BLaER1 (cell line): ENCODE measurements around the gene CDH13.

Experiments
- H3K27ac ChIP-seq: shearing (Covaris generic); formaldehyde crosslinking; 2 replicates; pipeline ENCODE4 v1.8.1; 2022
- H3K27me3 ChIP-seq: shearing (Covaris generic); formaldehyde crosslinking; 2 replicates; pipeline ENCODE4 v1.8.1; 2022
- H3K36me3 ChIP-seq: shearing (Covaris generic); formaldehyde crosslinking; 2 replicates; pipeline ENCODE4 v1.8.1; 2022
- H3K4me1 ChIP-seq: shearing (Covaris generic); formaldehyde crosslinking; 2 replicates; pipeline ENCODE4 v1.8.1; 2022
- H3K4me2 ChIP-seq: shearing (Covaris generic); formaldehyde crosslinking; 2 replicates; pipeline ENCODE4 v1.8.1; 2022
- H3K4me3 ChIP-seq: shearing (Covaris generic); formaldehyde crosslinking; 2 replicates; pipeline ENCODE4 v1.8.1; 2022
- H3K9ac ChIP-seq: shearing (Covaris generic); formaldehyde crosslinking; 2 replicates; pipeline ENCODE4 v1.8.1; 2022
- H3K9me3 ChIP-seq: shearing (Covaris generic); formaldehyde crosslinking; 2 replicates; pipeline ENCODE4 v1.8.1; 2022
- H4K20me1 ChIP-seq: shearing (Covaris generic); formaldehyde crosslinking; 2 replicates; pipeline ENCODE4 v1.8.1; 2022
- Cebpa-rat ChIP-seq: shearing (Covaris generic); IDR thresholded peaks from 2 replicates; pipeline ENCODE4 v1.8.1; 2022

CDH13 gene

GRCh38 chr16:83831456-83831987 lies 1204.8 kb downstream of the CDH13 start:
- TF ChIP-seq Cebpa-rat: no peak
- H3K9ac ChIP-seq: no peak overlapping the region
- H3K27me3 ChIP-seq: no peaks in the 10 kb centered on the region
- H4K20me1 ChIP-seq: no peaks in the 10 kb centered on the region
- H3K27ac ChIP-seq: no peak overlapping the region
- H3K36me3 ChIP-seq: no peaks in the 10 kb centered on the region
- no peak overlapping the region for H3K4me2 ChIP-seq
- peaks cover 15% of the 10 kb centered on the region for H3K9me3 ChIP-seq
- H3K4me3 ChIP-seq: no peak overlapping the region
- peaks cover 24% of the 10 kb centered on the region for H3K4me1 ChIP-seq

- Histone ChIP-seq H3K27ac (no peak overlapping the region), H3K27me3 (no peaks in the 10 kb centered on the region), H3K36me3 (no peaks in the 10 kb centered on the region), H3K9ac (no peak overlapping the region), H3K4me1 (peaks cover 26% of the 10 kb centered on the region), H3K4me2 (no peak overlapping the region; the same call in 1 of the 2 replicates), H3K4me3 (no peak overlapping the region), H3K9me3 (peaks cover 15% of the 10 kb centered on the region), H4K20me1 (no peaks in the 10 kb centered on the region)
- TF ChIP-seq Cebpa-rat: no peak
Measured at GRCh38 chr16:83833921-83834320, 1207.2 kb downstream of the CDH13 start.

GRCh38 chr16:83835586-83836566 lies 1209.1 kb downstream of the CDH13 start:
- no peak for TF ChIP-seq Cebpa-rat
- Histone ChIP-seq H3K9me3 (peaks cover 15% of the 10 kb centered on the region), H3K27me3 (no peaks in the 10 kb centered on the region), H4K20me1 (no peaks in the 10 kb centered on the region), H3K36me3 (no peaks in the 10 kb centered on the region), H3K4me3 (no peak overlapping the region), H3K9ac (no peak overlapping the region; the same call in 1 of the 2 replicates), H3K27ac (peak overlapping the region; percentile 61; the same call in 1 of the 2 replicates), H3K4me2 (peak overlapping the region; percentile 73), H3K4me1 (peaks cover 26% of the 10 kb centered on the region)

- H3K4me2 ChIP-seq: no peak overlapping the region
- no peak overlapping the region for H3K4me3 ChIP-seq
- H4K20me1 ChIP-seq: no peaks in the 10 kb centered on the region
- H3K27me3 ChIP-seq: no peaks in the 10 kb centered on the region
- peaks cover 11% of the 10 kb centered on the region for H3K9me3 ChIP-seq
- no peaks in the 10 kb centered on the region for H3K36me3 ChIP-seq
- no peak for TF ChIP-seq Cebpa-rat
- H3K4me1 ChIP-seq: peaks cover 26% of the 10 kb centered on the region
- H3K9ac ChIP-seq: no peak overlapping the region
- H3K27ac ChIP-seq: no peak overlapping the region
Measured at GRCh38 chr16:83837566-83837965, 1210.8 kb downstream of the CDH13 start.

- no peaks in the 10 kb centered on the region for H3K36me3 ChIP-seq
- H3K9me3 ChIP-seq: peaks cover 5% of the 10 kb centered on the region
- TF ChIP-seq Cebpa-rat: no peak
- H3K4me3 ChIP-seq: no peak overlapping the region
- H3K4me1 ChIP-seq: peaks cover 32% of the 10 kb centered on the region
- H3K4me2 ChIP-seq: no peak overlapping the region
- no peaks in the 10 kb centered on the region for H4K20me1 ChIP-seq
- no peaks in the 10 kb centered on the region for H3K27me3 ChIP-seq
- H3K9ac ChIP-seq: no peak overlapping the region
- no peak overlapping the region for H3K27ac ChIP-seq
Measured at GRCh38 chr16:83838151-83838550, 1211.4 kb downstream of the CDH13 start.

GRCh38 chr16:83839561-83839960 lies 1212.8 kb downstream of the CDH13 start:
- Histone ChIP-seq H4K20me1 (no peaks in the 10 kb centered on the region), H3K27me3 (no peaks in the 10 kb centered on the region), H3K4me2 (no peak overlapping the region), H3K27ac (no peak overlapping the region), H3K4me1 (peaks cover 40% of the 10 kb centered on the region), H3K36me3 (no peaks in the 10 kb centered on the region), H3K9ac (no peak overlapping the region), H3K9me3 (no peaks in the 10 kb centered on the region; the same call in 1 of the 2 replicates), H3K4me3 (no peak overlapping the region)
- no peak for TF ChIP-seq Cebpa-rat

- no peak overlapping the region for H3K4me3 ChIP-seq
Measured at GRCh38 chr16:83840060-83840617, 1213.4 kb downstream of the CDH13 start.

GRCh38 chr16:83842291-83842690 lies 1215.5 kb downstream of the CDH13 start:
- peaks cover 19% of the 10 kb centered on the region for H3K4me1 ChIP-seq
- H3K9me3 ChIP-seq: peaks cover 4% of the 10 kb centered on the region; the same call in 1 of the 2 replicates
- TF ChIP-seq Cebpa-rat: no peak
- H4K20me1 ChIP-seq: no peaks in the 10 kb centered on the region
- no peak overlapping the region for H3K4me2 ChIP-seq
- no peak overlapping the region for H3K27ac ChIP-seq
- no peaks in the 10 kb centered on the region for H3K36me3 ChIP-seq
- H3K9ac ChIP-seq: no peak overlapping the region
- H3K27me3 ChIP-seq: no peaks in the 10 kb centered on the region
- H3K4me3 ChIP-seq: no peak overlapping the region

More at GRCh38 chr16:83840060-83840617, 1213.4 kb downstream of the CDH13 start:
- no peaks in the 10 kb centered on the region for H3K36me3 ChIP-seq
- peaks cover 35% of the 10 kb centered on the region for H3K4me1 ChIP-seq
- TF ChIP-seq Cebpa-rat: no peak
- H3K9ac ChIP-seq: no peak overlapping the region
- no peaks in the 10 kb centered on the region for H3K27me3 ChIP-seq
- peaks cover under 1% of the 10 kb centered on the region; the same call in 1 of the 2 replicates for H3K9me3 ChIP-seq
- H3K27ac ChIP-seq: no peak overlapping the region
- H3K4me2 ChIP-seq: no peak overlapping the region
- no peaks in the 10 kb centered on the region for H4K20me1 ChIP-seq

- H3K9ac ChIP-seq: no peak overlapping the region
- peak overlapping the region; percentile 52 for H3K4me2 ChIP-seq
- peaks cover 19% of the 10 kb centered on the region for H3K4me1 ChIP-seq
- H3K36me3 ChIP-seq: no peaks in the 10 kb centered on the region
- peaks cover 4% of the 10 kb centered on the region; the same call in 1 of the 2 replicates for H3K9me3 ChIP-seq
- H3K4me3 ChIP-seq: no peak overlapping the region
- H3K27me3 ChIP-seq: no peaks in the 10 kb centered on the region
- no peak for TF ChIP-seq Cebpa-rat
- H3K27ac ChIP-seq: peak overlapping the region; percentile 46; the same call in 1 of the 2 replicates
- no peaks in the 10 kb centered on the region for H4K20me1 ChIP-seq
Measured at GRCh38 chr16:83842756-83843507, 1216.2 kb downstream of the CDH13 start.
